MM.1S (cell line): ENCODE data around the gene ABCB9.

ENCODE experiments used
- DNase-seq: peaks from one replicate; pipeline ENCODE4 v3.0.0-alpha.2; 2015
- H2AFZ ChIP-seq: fragments of 300-600 bp; sonication (generic); 2 replicates; pipeline ENCODE4 v1.6.0; 2016; ENCODE audit warnings: antibody characterized with exemption, low read length
- H3F3A ChIP-seq: fragments of 300-600 bp; sonication (generic); 2 replicates; pipeline ENCODE4 v1.6.1; 2016; ENCODE audit warnings: mild to moderate bottlenecking, antibody characterized with exemption, low read length, moderate library complexity, mixed read lengths; ENCODE audit not compliant: insufficient read depth
- H3K27ac ChIP-seq: fragments of 300-600 bp; sonication (generic); 2 replicates; pipeline ENCODE4 v1.5.1; 2016; ENCODE audit warnings: mild to moderate bottlenecking, low read length
- H3K27me3 ChIP-seq: fragments of 300-600 bp; sonication (generic); replicated peaks from 2 replicates; pipeline ENCODE4 v1.6.0; 2016; ENCODE audit warnings: low read length; ENCODE audit not compliant: insufficient read depth
- H3K36me3 ChIP-seq: fragments of 300-600 bp; sonication (generic); replicated peaks from 2 replicates; pipeline ENCODE4 v1.6.1; 2016; ENCODE audit warnings: mild to moderate bottlenecking, low read length, mixed read lengths; ENCODE audit not compliant: insufficient read depth
- H3K4me1 ChIP-seq: fragments of 300-600 bp; sonication (generic); 2 replicates; pipeline ENCODE4 v1.6.1; 2016; ENCODE audit warnings: low read length, mixed read lengths
- H3K4me2 ChIP-seq: fragments of 300-600 bp; sonication (generic); 2 replicates; pipeline ENCODE4 v1.6.0; 2016; ENCODE audit warnings: low read depth, low read length
- H3K4me3 ChIP-seq: fragments of 300-600 bp; sonication (generic); 2 replicates; pipeline ENCODE4 v1.5.1; 2016; ENCODE audit warnings: low read length, mixed read lengths
- H3K79me2 ChIP-seq: fragments of 300-600 bp; sonication (generic); 2 replicates; pipeline ENCODE4 v1.6.1; 2016; ENCODE audit warnings: mixed run types, low read length, mixed read lengths
- H3K9ac ChIP-seq: fragments of 300-600 bp; sonication (generic); 2 replicates; pipeline ENCODE4 v1.6.1; 2016; ENCODE audit warnings: low read length, mixed read lengths
- H3K9me2 ChIP-seq: fragments of 300-600 bp; sonication (generic); replicated peaks from 2 replicates; pipeline ENCODE4 v1.6.1; 2016; ENCODE audit warnings: mild to moderate bottlenecking, low read length, mixed read lengths; ENCODE audit not compliant: insufficient read depth
- H3K9me3 ChIP-seq: fragments of 300-600 bp; sonication (generic); replicated peaks from 2 replicates; pipeline ENCODE4 v1.6.1; 2016; ENCODE audit warnings: mild to moderate bottlenecking, low read length, mixed read lengths; ENCODE audit not compliant: insufficient read depth
- H4K20me1 ChIP-seq: fragments of 300-600 bp; sonication (generic); 2 replicates; pipeline ENCODE4 v1.6.1; 2016; ENCODE audit warnings: mild to moderate bottlenecking, low read length, moderate library complexity, mixed read lengths; ENCODE audit not compliant: insufficient read depth
- CTCF ChIP-seq: fragments of 300-600 bp; sonication (generic); IDR thresholded peaks from 2 replicates; pipeline ENCODE4 v1.5.1; 2016; ENCODE audit warnings: antibody characterized with exemption, low read length, mixed read lengths
- EZH2 ChIP-seq: fragments of 300-600 bp; sonication (generic); optimal IDR thresholded peaks from 2 replicates; pipeline ENCODE3; 2017; ENCODE audit warnings: low read depth, mild to moderate bottlenecking, antibody characterized with exemption, low read length, mixed read lengths
- EZH2phosphoT487 ChIP-seq: fragments of 300-600 bp; sonication (generic); IDR thresholded peaks from 2 replicates; pipeline ENCODE4 v1.6.1; 2018; ENCODE audit warnings: antibody characterized with exemption, low read length

ABCB9 gene

DNA sequence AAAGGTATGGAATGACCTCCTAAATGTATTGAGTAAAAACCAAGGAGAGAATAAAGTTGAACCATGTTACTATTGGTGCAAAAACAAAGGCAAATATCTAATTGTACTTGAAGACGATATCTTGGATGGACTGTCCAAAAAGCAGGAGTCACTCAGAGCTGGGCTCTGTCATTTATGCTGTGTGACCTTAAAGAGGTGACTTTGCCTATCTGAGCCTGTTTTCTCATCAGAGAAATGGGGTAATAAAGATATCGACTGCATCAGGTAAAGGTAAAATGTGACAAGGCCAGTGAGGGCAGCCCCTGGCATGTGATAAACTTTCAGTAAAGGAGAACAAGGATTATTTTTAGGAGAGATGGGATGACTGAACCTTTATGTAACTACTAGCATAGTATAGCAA is 1.8 kb upstream of the ABCB9 start:
- no peak for TF ChIP-seq CTCF
- TF ChIP-seq EZH2, result no peak
- TF ChIP-seq EZH2phosphoT487, result no peak
- no peak for DNase-seq
- Histone ChIP-seq H3K27me3 (no peaks in the 10 kb centered on the region), H3K27ac (no peak overlapping the region), H3K4me2 (no peak overlapping the region), H2AFZ (no peak overlapping the region), H3K36me3 (no peaks in the 10 kb centered on the region), H3K9me3 (no peaks in the 10 kb centered on the region), H3K4me1 (peaks cover 3% of the 10 kb centered on the region; the same call in 1 of the 2 replicates), H3K9ac (no peak overlapping the region), H3K79me2 (no peaks in the 10 kb centered on the region), H4K20me1 (no peaks in the 10 kb centered on the region), H3K9me2 (no peaks in the 10 kb centered on the region), H3F3A (no peaks in the 10 kb centered on the region), H3K4me3 (no peak overlapping the region)

DNA sequence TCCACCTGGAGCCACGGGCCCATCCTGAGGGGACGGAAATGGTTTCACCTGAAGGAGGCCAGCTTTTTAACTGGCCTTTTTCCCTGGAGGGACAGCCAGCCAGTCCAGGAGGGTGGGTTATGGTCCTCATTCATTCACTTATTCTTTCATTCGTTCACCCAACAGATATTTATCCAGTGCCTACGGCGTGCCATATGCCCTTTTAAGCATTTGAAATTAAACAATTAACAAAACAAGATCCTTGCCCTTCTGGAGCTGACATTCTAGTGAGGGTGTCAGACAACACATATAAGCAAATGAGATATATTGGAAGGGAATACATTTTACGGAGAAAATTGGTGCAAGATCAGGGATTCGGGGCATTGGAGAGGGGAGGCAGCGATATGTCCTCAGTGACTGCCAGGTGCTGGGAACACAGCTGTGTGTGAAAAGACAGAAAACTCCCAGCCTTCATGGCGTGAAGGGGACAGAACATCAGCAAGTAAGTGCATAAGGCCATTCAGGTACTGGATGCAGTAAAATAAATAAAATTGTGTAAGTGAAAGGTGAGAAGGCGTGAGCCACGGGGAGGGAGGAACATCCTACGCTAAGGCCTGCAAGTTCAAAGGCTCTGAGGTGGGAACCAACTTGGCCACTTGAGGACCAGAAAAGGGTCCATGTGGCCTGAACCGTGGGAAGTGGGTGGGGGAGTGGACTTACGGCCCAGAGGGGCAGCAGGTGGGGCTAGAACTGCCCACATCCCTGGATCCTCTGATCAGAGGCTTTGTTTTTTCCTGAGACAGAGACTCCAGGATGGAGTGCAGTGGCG is 684 bp upstream of the ABCB9 start:
- Histone ChIP-seq H4K20me1 (no peaks in the 10 kb centered on the region), H3K27ac (no peak overlapping the region), H3K27me3 (no peaks in the 10 kb centered on the region), H3K4me2 (peak overlapping the region; percentile 32; the same call in 1 of the 2 replicates), H3K9ac (no peak overlapping the region), H3K4me1 (peaks cover 3% of the 10 kb centered on the region; the same call in 1 of the 2 replicates), H2AFZ (peak overlapping the region; percentile 74; the same call in 1 of the 2 replicates), H3K36me3 (no peaks in the 10 kb centered on the region), H3K79me2 (no peaks in the 10 kb centered on the region), H3F3A (no peaks in the 10 kb centered on the region), H3K9me3 (no peaks in the 10 kb centered on the region), H3K4me3 (peak overlapping the region; percentile 31; the same call in 1 of the 2 replicates), H3K9me2 (no peaks in the 10 kb centered on the region)
- no peak for TF ChIP-seq EZH2phosphoT487
- no peak for TF ChIP-seq CTCF
- TF ChIP-seq EZH2, result no peak
- DNase-seq, result no peak

- no peaks in the 10 kb centered on the region for H3K27me3 ChIP-seq
- no peaks in the 10 kb centered on the region for H4K20me1 ChIP-seq
- no peaks in the 10 kb centered on the region for H3K9me2 ChIP-seq
- H3K79me2 ChIP-seq, result no peaks in the 10 kb centered on the region
- no peaks in the 10 kb centered on the region for H3K9me3 ChIP-seq
- H3K36me3 ChIP-seq, result no peaks in the 10 kb centered on the region
- H2AFZ ChIP-seq, result no peak overlapping the region
- no peak overlapping the region; the same call in 1 of the 2 replicates for H3K4me3 ChIP-seq
- no peak for TF ChIP-seq EZH2phosphoT487
- no peak for TF ChIP-seq EZH2
- TF ChIP-seq CTCF, result no peak
- DNase-seq, result no peak
- no peak overlapping the region; the same call in 1 of the 2 replicates for H3K9ac ChIP-seq
- H3K4me2 ChIP-seq, result peak overlapping the region; percentile 82; the same call in 1 of the 2 replicates
- H3K27ac ChIP-seq, result no peak overlapping the region
- H3K4me1 ChIP-seq, result peaks cover 3% of the 10 kb centered on the region; the same call in 1 of the 2 replicates
- no peaks in the 10 kb centered on the region for H3F3A ChIP-seq
Observed at GRCh38 chr12:122965321-122965751, 927 bp downstream of the ABCB9 start.
